Stomach smooth muscle (tissue), 2 donors: ENCODE results near the gene SLC2A9.

Experiments
- H3K27ac ChIP-seq: one replicate; pipeline ENCODE4 v1.7.0; 2013; ENCODE audit warnings: mild to moderate bottlenecking, low read length, inconsistent platforms
- H3K27me3 ChIP-seq, 2 donors: one replicate each; pipeline ENCODE4 v1.7.0; 2013; ENCODE audit warnings: low read length in 2 of 2; ENCODE audit not compliant: insufficient read depth in 2 of 2, control insufficient read depth in 1 of 2
- H3K36me3 ChIP-seq, 2 donors: one replicate each; pipeline ENCODE4 v1.7.0; 2013; ENCODE audit warnings: low read length in 2 of 2; ENCODE audit not compliant: control insufficient read depth in 2 of 2, insufficient read depth in 2 of 2
- H3K4me1 ChIP-seq: one replicate; pipeline ENCODE4 v1.7.0; 2013; ENCODE audit warnings: low read length; ENCODE audit not compliant: control insufficient read depth, insufficient read depth
- H3K4me3 ChIP-seq, 2 donors: one replicate each; pipeline ENCODE4 v1.7.0; 2013; ENCODE audit warnings: low read length in 2 of 2
- H3K9ac ChIP-seq, 2 donors: one replicate each; pipeline ENCODE4 v1.7.0; 2013; ENCODE audit warnings: low read length in 2 of 2, mild to moderate bottlenecking in 1 of 2
- H3K9me3 ChIP-seq, 2 donors: one replicate each; pipeline ENCODE4 v1.7.0; 2013; ENCODE audit warnings: low read length in 2 of 2; ENCODE audit not compliant: control insufficient read depth in 2 of 2
- donor health status: healthy.
- donor health status: Pancreatic carcinoma.

The SLC2A9 gene

GRCh38 chr4:9977518-9978031, 43.7 kb downstream of the SLC2A9 start:
- Histone ChIP-seq H3K9me3 (no peaks in the 10 kb centered on the region), H3K27me3 (no peaks in the 10 kb centered on the region), H3K36me3 (no peaks in the 10 kb centered on the region), H3K4me3 (no peak overlapping the region), H3K9ac (no peak overlapping the region), H3K27ac (no peak overlapping the region), H3K4me1 (no peaks in the 10 kb centered on the region)

- no peaks in the 10 kb centered on the region for H3K9me3 ChIP-seq
- no peaks in the 10 kb centered on the region for H3K36me3 ChIP-seq
- no peaks in the 10 kb centered on the region for H3K4me1 ChIP-seq
- H3K9ac ChIP-seq: no peak overlapping the region
- no peak overlapping the region for H3K4me3 ChIP-seq
- no peak overlapping the region for H3K27ac ChIP-seq
- no peaks in the 10 kb centered on the region for H3K27me3 ChIP-seq
Measured at GRCh38 chr4:9976781-9977180, 44.5 kb downstream of the SLC2A9 start.

- Histone ChIP-seq H3K4me3 (no peak overlapping the region), H3K27ac (no peak overlapping the region), H3K9ac (no peak overlapping the region), H3K27me3 (no peaks in the 10 kb centered on the region), H3K9me3 (no peaks in the 10 kb centered on the region), H3K36me3 (no peaks in the 10 kb centered on the region), H3K4me1 (no peaks in the 10 kb centered on the region)
Measured at GRCh38 chr4:9976293-9976692, 45.0 kb downstream of the SLC2A9 start.

- Histone ChIP-seq H3K4me1 (no peaks in the 10 kb centered on the region), H3K9ac (no peak overlapping the region), H3K27me3 (no peaks in the 10 kb centered on the region), H3K36me3 (no peaks in the 10 kb centered on the region), H3K9me3 (no peaks in the 10 kb centered on the region), H3K4me3 (no peak overlapping the region), H3K27ac (no peak overlapping the region)
Measured at GRCh38 chr4:9971711-9972110, 49.6 kb downstream of the SLC2A9 start.

- Histone ChIP-seq H3K27me3 (no peaks in the 10 kb centered on the region), H3K9me3 (no peaks in the 10 kb centered on the region), H3K36me3 (no peaks in the 10 kb centered on the region), H3K27ac (no peak overlapping the region), H3K4me3 (no peak overlapping the region), H3K9ac (no peak overlapping the region), H3K4me1 (no peaks in the 10 kb centered on the region)
Measured at GRCh38 chr4:9970399-9971011, 50.8 kb downstream of the SLC2A9 start.

- Histone ChIP-seq H3K9ac (no peak overlapping the region), H3K27ac (no peak overlapping the region)
Measured at GRCh38 chr4:9969526-9970398, 51.5 kb downstream of the SLC2A9 start.

GRCh38 chr4:9968472-9968871, 52.8 kb downstream of the SLC2A9 start:
- no peaks in the 10 kb centered on the region for H3K36me3 ChIP-seq
- H3K9me3 ChIP-seq: no peaks in the 10 kb centered on the region
- no peak overlapping the region for H3K4me3 ChIP-seq
- no peaks in the 10 kb centered on the region for H3K4me1 ChIP-seq
- H3K27me3 ChIP-seq: no peaks in the 10 kb centered on the region
- H3K27ac ChIP-seq: no peak overlapping the region
- H3K9ac ChIP-seq: no peak overlapping the region

More at GRCh38 chr4:9969526-9970398, 51.5 kb downstream of the SLC2A9 start:
- Histone ChIP-seq H3K4me1 (no peaks in the 10 kb centered on the region), H3K27me3 (no peaks in the 10 kb centered on the region), H3K4me3 (no peak overlapping the region), H3K36me3 (no peaks in the 10 kb centered on the region), H3K9me3 (no peaks in the 10 kb centered on the region)

GRCh38 chr4:9964879-9965278, 56.4 kb downstream of the SLC2A9 start:
- Histone ChIP-seq H3K27ac (no peak overlapping the region), H3K4me1 (no peaks in the 10 kb centered on the region), H3K9me3 (peaks cover 0 to 3% of the 10 kb centered on the region in 2 donors), H3K36me3 (no peaks in the 10 kb centered on the region), H3K27me3 (no peaks in the 10 kb centered on the region), H3K4me3 (no peak overlapping the region), H3K9ac (no peak overlapping the region)

- Histone ChIP-seq H3K4me3 (no peak overlapping the region), H3K9me3 (peaks cover 0 to 3% of the 10 kb centered on the region in 2 donors), H3K27ac (no peak overlapping the region), H3K27me3 (no peaks in the 10 kb centered on the region), H3K4me1 (no peaks in the 10 kb centered on the region), H3K9ac (no peak overlapping the region), H3K36me3 (no peaks in the 10 kb centered on the region)
Measured at GRCh38 chr4:9963328-9963727, 58.0 kb downstream of the SLC2A9 start.

- Histone ChIP-seq H3K9me3 (peaks cover 0 to 3% of the 10 kb centered on the region in 2 donors), H3K9ac (no peak overlapping the region), H3K27me3 (no peaks in the 10 kb centered on the region), H3K4me1 (no peaks in the 10 kb centered on the region), H3K4me3 (no peak overlapping the region), H3K36me3 (no peaks in the 10 kb centered on the region), H3K27ac (no peak overlapping the region)
Measured at GRCh38 chr4:9962611-9963314, 58.5 kb downstream of the SLC2A9 start.
